Body of pancreas (tissue), 4 donors: Measurements from ENCODE around the gene ECSCR. TPM values are rescaled to one million over a fixed set of nuclear protein-coding genes. Genes with fewer than 3 reads are reported as not detected.

Experiments
- ATAC-seq: fragments of 150-250 bp; one replicate; pipeline ENCODE4 v1.9.1; 2016
- DNase-seq, 4 donors: peaks; one replicate each; pipeline ENCODE4 v3.0.0-alpha.2; 2019
- H3K27ac ChIP-seq, 4 donors: fragments of 200-600 bp; sonication (generic); 1 replicate in 3 of 4; 2 replicates in 1 of 4; pipeline versions ENCODE4 v1.5.1 to v1.6.1; 2016 to 2019; ENCODE audit warnings: mild to moderate bottlenecking in 1 of 4, mixed read lengths in 1 of 4, moderate library complexity in 1 of 4
- H3K27me3 ChIP-seq, 2 donors: fragments of 200-600 bp; sonication (generic); one replicate each; pipeline ENCODE4 v1.6.0; 2016; ENCODE audit warnings: mild to moderate bottlenecking in 1 of 2
- H3K36me3 ChIP-seq, 2 donors: fragments of 200-600 bp; sonication (generic); replicated peaks in 1 of 2; 2 replicates each; pipeline ENCODE4 v1.5.1; 2016; ENCODE audit warnings: low read depth in 2 of 2; ENCODE audit not compliant: insufficient read depth in 1 of 2
- H3K4me1 ChIP-seq: fragments of 200-600 bp; sonication (generic); one replicate; pipeline ENCODE4 v1.6.0; 2016
- H3K4me3 ChIP-seq, 2 donors: fragments of 200-600 bp; sonication (generic); 1 replicate in 1 of 2; 2 replicates in 1 of 2; pipeline ENCODE4 v1.5.1; 2016 to 2019
- H3K9me3 ChIP-seq, 3 donors: fragments of 200-600 bp; sonication (generic); 1 replicate in 2 of 3; 2 replicates in 1 of 3; pipeline ENCODE4 v1.5.1; 2016
- CTCF ChIP-seq, 7 experiments: fragments of 450-650 bp in 4 of 7; fragments of 200-600 bp in 3 of 7; sonication (generic) in 3 of 7; IDR thresholded peaks; one replicate each; pipeline ENCODE4 v1.5.1; 2016 to 2019; ENCODE audit warnings: antibody characterized with exemption in 7 of 7
- POLR2A ChIP-seq, 3 donors: fragments of 450-650 bp; IDR thresholded peaks; one replicate each; pipeline ENCODE4 v1.6.1; 2016; ENCODE audit warnings: antibody characterized with exemption in 3 of 3, mild to moderate bottlenecking in 2 of 3
- WGBS, 2 donors: methylation state at CpG; one replicate each; pipeline ENCODE4 v1.1.5; 2017; 5-methylcytosine and 5-hydroxymethylcytosine counted together
- intact Hi-C: fragments of 100-400 bp; cut with DNase I; formaldehyde crosslinking; loops from one replicate; pipeline ENCODE4 v1.15.1; 2023
- total RNA-seq, 2 donors: library from RNA; depleted of rRNA; stranded (reverse); fragments of >200 nt; gene quantifications; one replicate each; pipeline ENCODE4 v1.1.0, GENCODE V29; 2016

ECSCR gene
- total RNA-seq, 2 donors from 2014 or later, result 2.6 to 6.2 TPM

DNA sequence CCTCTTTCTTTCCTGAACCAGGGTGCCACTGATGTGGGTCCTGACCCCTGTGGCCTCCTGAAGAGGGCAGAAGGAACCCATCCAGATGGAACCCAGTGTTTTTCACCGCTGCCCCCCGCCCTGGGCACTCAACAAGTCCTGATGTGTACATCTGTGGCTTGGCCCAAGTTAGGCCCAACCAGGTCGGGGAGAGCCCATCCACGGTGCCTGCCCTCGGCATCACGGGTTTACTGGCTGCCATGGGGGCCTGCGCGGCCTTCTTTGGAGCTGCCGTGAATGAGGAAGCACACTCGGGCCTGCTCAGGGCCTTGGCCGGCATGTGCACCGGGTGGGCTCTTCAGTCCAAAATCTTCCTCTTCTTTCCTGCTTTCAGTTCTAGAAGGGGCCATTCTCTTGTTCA, 5.8 kb downstream of the ECSCR start:
- H3K27me3 ChIP-seq, result no peaks in the 10 kb centered on the region
- intact Hi-C loops, result no loop called here
- no peaks in the 10 kb centered on the region for H3K9me3 ChIP-seq
- no peaks in the 10 kb centered on the region for H3K36me3 ChIP-seq
- H3K4me1 ChIP-seq, result peaks cover 8% of the 10 kb centered on the region
- DNase-seq, result no peak
- H3K4me3 ChIP-seq, result no peak overlapping the region
- no peak for ATAC-seq
- H3K27ac ChIP-seq, result no peak overlapping the region
- 81 to 88% methylated on average over 12 of the region's 12 CpGs for WGBS, 2 donors
- TF ChIP-seq CTCF (IDR thresholded peaks at IDR 0.05), result no peak
- TF ChIP-seq POLR2A (IDR thresholded peaks at IDR 0.05), result no peak

GRCh38 chr5:139454568-139455290, 7.8 kb downstream of the ECSCR start:
- intact Hi-C loops, result no loop called here
- DNase-seq (no peak), ATAC-seq (no peak)
- Histone ChIP-seq H3K4me3 (no peak overlapping the region), H3K9me3 (no peaks in the 10 kb centered on the region), H3K4me1 (peaks cover 8% of the 10 kb centered on the region), H3K27ac (no peak overlapping the region), H3K27me3 (no peaks in the 10 kb centered on the region), H3K36me3 (no peaks in the 10 kb centered on the region)
- 76 to 81% methylated on average over 11 of the region's 11 CpGs for WGBS, 2 donors
- TF ChIP-seq CTCF (IDR thresholded peaks at IDR 0.05), result no peak
- no peak for TF ChIP-seq POLR2A (IDR thresholded peaks at IDR 0.05)

- H3K4me3 ChIP-seq, result no peak overlapping the region
- no peak for TF ChIP-seq POLR2A (IDR thresholded peaks at IDR 0.05)
- TF ChIP-seq CTCF (IDR thresholded peaks at IDR 0.05), result no peak
- ATAC-seq (no peak), DNase-seq (no peak)
- 57 to 68% methylated on average over 3 of the region's 3 CpGs for WGBS, 2 donors
- no peaks in the 10 kb centered on the region for H3K36me3 ChIP-seq
- H3K9me3 ChIP-seq, result no peaks in the 10 kb centered on the region
- H3K27ac ChIP-seq, result no peak overlapping the region
- no peaks in the 10 kb centered on the region for H3K4me1 ChIP-seq
- no peaks in the 10 kb centered on the region for H3K27me3 ChIP-seq
- intact Hi-C loops, result no loop called here
Observed at GRCh38 chr5:139453683-139454567, 8.6 kb downstream of the ECSCR start.

- 59 to 76% methylated on average over 3 of the region's 3 CpGs for WGBS, 2 donors
- ATAC-seq (no peak), DNase-seq (no peak)
- H3K4me3 ChIP-seq, result no peak overlapping the region
- no peak overlapping the region for H3K27ac ChIP-seq
- intact Hi-C loops, result no loop called here
- no peaks in the 10 kb centered on the region for H3K4me1 ChIP-seq
- no peaks in the 10 kb centered on the region for H3K27me3 ChIP-seq
- no peaks in the 10 kb centered on the region for H3K9me3 ChIP-seq
- no peaks in the 10 kb centered on the region for H3K36me3 ChIP-seq
- no peak for TF ChIP-seq CTCF (IDR thresholded peaks at IDR 0.05)
- TF ChIP-seq POLR2A (IDR thresholded peaks at IDR 0.05), result no peak
Observed at GRCh38 chr5:139451878-139452660, 10.5 kb downstream of the ECSCR start.
